ENCODE data around the gene PTPN22.
A peak's percentile ranks its signal among the peaks of the same experiment; 100 is the strongest.

Gene PTPN22

GRCh38 chr1:113912594-113913311, 41.2 kb upstream of the PTPN22 start:
- no peak for TF ChIP-seq L3MBTL2 (conservative IDR thresholded peaks at IDR 0.05)
- no peak for TF ChIP-seq SP1 (IDR thresholded peaks at IDR 0.05)
- no peak for TF ChIP-seq FOXK2 (IDR thresholded peaks at IDR 0.05)
- TF ChIP-seq NFRKB (IDR thresholded peaks at IDR 0.05) = no peak
- no peak for TF ChIP-seq FOXM1 (IDR thresholded peaks at IDR 0.05; ENCODE audit: borderline replicate concordance)
- no peak for TF ChIP-seq FOXA1 (IDR thresholded peaks at IDR 0.05)
- TF ChIP-seq ZNF384 (IDR thresholded peaks at IDR 0.05) = no peak
- TF ChIP-seq SUZ12 (IDR thresholded peaks at IDR 0.05) = no peak
- TF ChIP-seq HDGF (IDR thresholded peaks at IDR 0.05; ENCODE audit: borderline replicate concordance) = no peak
- no peak for TF ChIP-seq LEF1 (IDR thresholded peaks at IDR 0.05; ENCODE audit: borderline replicate concordance)
- TF ChIP-seq PKNOX1 (IDR thresholded peaks at IDR 0.05) = no peak
- no peak for TF ChIP-seq ARNT (IDR thresholded peaks at IDR 0.05)
- no peak for TF ChIP-seq TARDBP (IDR thresholded peaks at IDR 0.05)
- TF ChIP-seq CTBP1 (IDR thresholded peaks at IDR 0.05; ENCODE audit: borderline replicate concordance) = no peak
- TF ChIP-seq BHLHE40 (IDR thresholded peaks at IDR 0.05; ENCODE audit: borderline replicate concordance) = no peak
- no peak for TF ChIP-seq ELF4 (IDR thresholded peaks at IDR 0.05)
- ChIA-PET CTCF (no interaction called here), POLR2A (interaction anchor here (0.6 to 2.3 kb wide), 4 partner anchors 8 to 153 kb away, joined by 3 to 9 read pairs (median 4); partner anchors contain the start of genes AP4B1, DCLRE1B and HIPK1)
- DNase-seq (ENCODE audit: extremely low spot score) = no peak

GRCh38 chr1:113905435-113905861, 33.9 kb upstream of the PTPN22 start:
- POLR2A ChIA-PET = interaction anchor here (0.6 to 8.6 kb wide), 10 partner anchors 8 to 396 kb away, joined by 3 to 116 read pairs (median 4); partner anchors contain the start of genes HIPK1 and PHTF1
- TF ChIP-seq CTBP1 (IDR thresholded peaks at IDR 0.05; ENCODE audit: borderline replicate concordance) = no peak
- TF ChIP-seq ARNT (IDR thresholded peaks at IDR 0.05) = no peak
- TF ChIP-seq PKNOX1 (IDR thresholded peaks at IDR 0.05) = no peak
- no peak for TF ChIP-seq BHLHE40 (IDR thresholded peaks at IDR 0.05; ENCODE audit: borderline replicate concordance)
- 0 out of 2 replicates have a peak, but pooled peaks have one; percentile 6 for TF ChIP-seq L3MBTL2 (conservative IDR thresholded peaks at IDR 0.05)
- TF ChIP-seq ZNF384 (IDR thresholded peaks at IDR 0.05) = no peak
- no peak for TF ChIP-seq SP1 (IDR thresholded peaks at IDR 0.05)
- TF ChIP-seq SUZ12 (IDR thresholded peaks at IDR 0.05) = no peak
- TF ChIP-seq HDGF (IDR thresholded peaks at IDR 0.05; ENCODE audit: borderline replicate concordance) = no peak
- peak; percentile 25; the same call in 1 of the 2 replicates for TF ChIP-seq LEF1 (IDR thresholded peaks at IDR 0.05; ENCODE audit: borderline replicate concordance)
- TF ChIP-seq FOXK2 (IDR thresholded peaks at IDR 0.05) = no peak
- no peak for TF ChIP-seq NFRKB (IDR thresholded peaks at IDR 0.05)
- TF ChIP-seq ELF4 (IDR thresholded peaks at IDR 0.05) = no peak; the same call in 1 of the 2 replicates
- TF ChIP-seq TARDBP (IDR thresholded peaks at IDR 0.05) = peak; percentile 77
- TF ChIP-seq FOXA1 (IDR thresholded peaks at IDR 0.05) = no peak
- TF ChIP-seq FOXM1 (IDR thresholded peaks at IDR 0.05; ENCODE audit: borderline replicate concordance) = no peak
- DNase-seq (ENCODE audit: extremely low spot score) = peak; percentile 51
- CTCF ChIA-PET = no interaction called here

GRCh38 chr1:113904674-113905434, 33.3 kb upstream of the PTPN22 start, which contains the start of the genes AP4B1 and DCLRE1B:
Gene AP4B1 (minus strand): TSS chr1:113904799. CDS start chr1:113904717, 82 bp downstream.
Gene DCLRE1B (plus strand): TSS chr1:113905326. CDS start chr1:113905587, 261 bp downstream.
- ChIA-PET CTCF (interaction anchor here (0.7 to 2.0 kb wide), 2 partner anchors 24 to 438 kb away, joined by 3 to 4 read pairs; partner anchors contain the start of gene HIPK1), POLR2A (interaction anchor here (0.8 to 8.6 kb wide), 17 partner anchors 8 to 397 kb away, joined by 3 to 116 read pairs (median 4); partner anchors contain the start of genes HIPK1, PHTF1 and RSBN1)
- peak; percentile 100 for DNase-seq (ENCODE audit: extremely low spot score)
- TF ChIP-seq ARNT (IDR thresholded peaks at IDR 0.05) = 0 out of 2 replicates have a peak, but pooled peaks have one; percentile 8
- no peak for TF ChIP-seq SUZ12 (IDR thresholded peaks at IDR 0.05)
- no peak for TF ChIP-seq NFRKB (IDR thresholded peaks at IDR 0.05)
- TF ChIP-seq L3MBTL2 (conservative IDR thresholded peaks at IDR 0.05) = peak; percentile 72
- no peak for TF ChIP-seq BHLHE40 (IDR thresholded peaks at IDR 0.05; ENCODE audit: borderline replicate concordance)
- no peak for TF ChIP-seq CTBP1 (IDR thresholded peaks at IDR 0.05; ENCODE audit: borderline replicate concordance)
- no peak for TF ChIP-seq LEF1 (IDR thresholded peaks at IDR 0.05; ENCODE audit: borderline replicate concordance)
- no peak for TF ChIP-seq HDGF (IDR thresholded peaks at IDR 0.05; ENCODE audit: borderline replicate concordance)
- no peak for TF ChIP-seq TARDBP (IDR thresholded peaks at IDR 0.05)
- TF ChIP-seq SP1 (IDR thresholded peaks at IDR 0.05) = no peak
- peak; percentile 17; the same call in 1 of the 2 replicates for TF ChIP-seq FOXM1 (IDR thresholded peaks at IDR 0.05; ENCODE audit: borderline replicate concordance)
- TF ChIP-seq PKNOX1 (IDR thresholded peaks at IDR 0.05) = peak; percentile 74
- no peak for TF ChIP-seq FOXA1 (IDR thresholded peaks at IDR 0.05)
- no peak for TF ChIP-seq FOXK2 (IDR thresholded peaks at IDR 0.05)
- TF ChIP-seq ELF4 (IDR thresholded peaks at IDR 0.05) = no peak

- POLR2A ChIA-PET = interaction anchor here (0.8 to 8.6 kb wide), 16 partner anchors 9 to 145 kb away, joined by 3 to 116 read pairs (median 4); partner anchors contain the start of genes HIPK1, PHTF1 and RSBN1
- TF ChIP-seq SP1 (IDR thresholded peaks at IDR 0.05) (no peak), L3MBTL2 (conservative IDR thresholded peaks at IDR 0.05) (peak; percentile 81; the same call in 1 of the 2 replicates), PKNOX1 (IDR thresholded peaks at IDR 0.05) (peak; percentile 28; the same call in 1 of the 2 replicates), ARNT (IDR thresholded peaks at IDR 0.05) (no peak)
- CTCF ChIA-PET = interaction anchor here (0.7 to 2.0 kb wide), 2 partner anchors 25 to 438 kb away, joined by 3 to 4 read pairs; partner anchors contain the start of gene HIPK1
- peak; percentile 63 for DNase-seq (ENCODE audit: extremely low spot score)
These were observed 32.8 kb upstream of the PTPN22 start for GRCh38 chr1:113904293-113904673.
